HG02763 (cell line): ENCODE measurements around the gene TLR8.

ENCODE experiments used
- ATAC-seq: cut with Tn5 transposase; IDR thresholded peaks from one replicate; pipeline ENCODE4 v1.9.1; 2021; ENCODE audit warnings: mild to moderate bottlenecking, moderate library complexity; ENCODE audit not compliant: unreplicated experiment

TLR8 gene

GRCh38 chrX:12906046-12906761, at the start of gene TLR8:
Gene TLR8, plus strand, starts transcription at chrX:12906620. Its CDS starts 87 bp downstream, at chrX:12906707.
- no peak for ATAC-seq

- no peak for ATAC-seq
Measured at GRCh38 chrX:12865359-12865758, 41.1 kb upstream of the TLR8 start.

GRCh38 chrX:12866451-12867377, 39.7 kb upstream of the TLR8 start, which contains the start of gene TLR7:
Gene TLR7, plus strand, starts transcription at chrX:12867072. Its CDS starts 507 bp downstream, at chrX:12867579.
- no peak for ATAC-seq

- no peak for ATAC-seq
Measured at GRCh38 chrX:12867685-12868084, 38.7 kb upstream of the TLR8 start.

- ATAC-seq, result peak; percentile 54
Measured at GRCh38 chrX:12868747-12869146, 37.7 kb upstream of the TLR8 start.

- ATAC-seq, result no peak
Measured at GRCh38 chrX:12871257-12871656, 35.2 kb upstream of the TLR8 start.

GRCh38 chrX:12872741-12873140, 33.7 kb upstream of the TLR8 start:
- ATAC-seq, result no peak

GRCh38 chrX:12874581-12874980, 31.8 kb upstream of the TLR8 start:
- no peak for ATAC-seq

- no peak for ATAC-seq
Measured at GRCh38 chrX:12877386-12877785, 29.0 kb upstream of the TLR8 start.

- no peak for ATAC-seq
Measured at GRCh38 chrX:12878536-12878935, 27.9 kb upstream of the TLR8 start.

GRCh38 chrX:12881914-12882313, 24.5 kb upstream of the TLR8 start:
- ATAC-seq, result no peak

- no peak for ATAC-seq
Measured at GRCh38 chrX:12885508-12885907, 20.9 kb upstream of the TLR8 start.

- ATAC-seq, result no peak
Measured at GRCh38 chrX:12886545-12886944, 19.9 kb upstream of the TLR8 start.

GRCh38 chrX:12887141-12887540, 19.3 kb upstream of the TLR8 start:
- ATAC-seq, result no peak

- no peak for ATAC-seq
Measured at GRCh38 chrX:12887767-12888166, 18.7 kb upstream of the TLR8 start.

GRCh38 chrX:12890467-12890866, 16.0 kb upstream of the TLR8 start:
- ATAC-seq, result peak; percentile 58

- no peak for ATAC-seq
Measured at GRCh38 chrX:12891171-12891570, 15.2 kb upstream of the TLR8 start.

GRCh38 chrX:12891915-12892506, 14.4 kb upstream of the TLR8 start:
- peak; percentile 54 for ATAC-seq

- no peak for ATAC-seq
Measured at GRCh38 chrX:12892716-12893115, 13.7 kb upstream of the TLR8 start.

- ATAC-seq, result no peak
Measured at GRCh38 chrX:12894074-12895030, 12.1 kb upstream of the TLR8 start.
